Pulmonary artery endothelial cell (primary cell): Measurements from ENCODE around the gene SCAF1. TPM values are rescaled to one million over a fixed set of nuclear protein-coding genes. Genes with fewer than 3 reads are reported as not detected.

Experiments
- DNase-seq: peaks from one replicate; pipeline ENCODE4 v3.0.0-alpha.2; 2011; ENCODE audit warnings: low read depth, low spot score
- total RNA-seq: library from RNA; depleted of rRNA; stranded (reverse); fragments of >200 nt; gene quantifications from 2 replicates; pipeline ENCODE4 v1.2.3, GENCODE V29; 2014

The SCAF1 gene
- total RNA-seq, 1 donor from 2014 or later = 10.7 TPM

DNA sequence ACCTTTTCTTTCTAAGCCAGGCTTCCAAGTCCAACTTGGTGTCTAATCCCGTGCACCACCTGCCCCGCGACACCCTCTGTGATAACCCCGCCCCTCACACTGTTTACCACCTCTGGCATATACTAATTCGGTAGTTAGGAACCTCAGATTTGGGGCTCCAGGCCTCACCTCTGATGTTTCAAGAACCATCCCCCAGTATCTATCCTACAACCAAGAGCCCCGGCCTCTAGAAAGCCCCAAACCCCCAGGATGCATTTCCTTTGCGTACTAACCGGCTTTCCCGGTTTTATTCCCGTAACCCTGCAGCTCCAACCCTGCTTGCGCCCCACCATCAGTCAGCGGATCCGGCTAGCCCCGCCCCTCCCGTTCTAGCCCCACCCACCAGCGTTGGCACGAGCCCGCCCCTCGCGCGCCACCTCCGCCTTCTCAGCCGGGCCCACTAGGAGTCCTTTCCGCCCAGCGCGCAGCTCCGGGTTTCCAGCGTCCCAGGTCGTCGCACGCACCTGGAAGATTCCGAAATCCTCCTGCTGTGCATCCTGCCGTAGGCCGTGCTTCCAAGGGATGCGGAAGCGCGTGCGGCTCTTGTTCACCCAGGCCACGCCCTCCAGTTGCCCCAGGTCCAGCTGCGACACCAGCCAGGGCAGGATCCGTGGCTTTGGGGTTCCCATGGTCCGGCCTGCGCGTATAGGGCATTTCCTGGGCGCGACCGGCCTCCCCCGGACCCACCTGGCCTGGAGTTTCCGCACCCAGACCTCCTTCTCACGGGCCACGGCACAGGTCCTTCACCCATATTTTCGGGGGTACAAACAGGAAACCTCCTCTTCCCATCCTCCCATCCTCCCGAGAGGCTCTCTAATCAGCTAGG is 22.4 kb downstream of the SCAF1 start:
- no peak for DNase-seq

- DNase-seq = no peak
These were observed 23.0 kb downstream of the SCAF1 start for GRCh38 chr19:49665036-49665350.

DNA sequence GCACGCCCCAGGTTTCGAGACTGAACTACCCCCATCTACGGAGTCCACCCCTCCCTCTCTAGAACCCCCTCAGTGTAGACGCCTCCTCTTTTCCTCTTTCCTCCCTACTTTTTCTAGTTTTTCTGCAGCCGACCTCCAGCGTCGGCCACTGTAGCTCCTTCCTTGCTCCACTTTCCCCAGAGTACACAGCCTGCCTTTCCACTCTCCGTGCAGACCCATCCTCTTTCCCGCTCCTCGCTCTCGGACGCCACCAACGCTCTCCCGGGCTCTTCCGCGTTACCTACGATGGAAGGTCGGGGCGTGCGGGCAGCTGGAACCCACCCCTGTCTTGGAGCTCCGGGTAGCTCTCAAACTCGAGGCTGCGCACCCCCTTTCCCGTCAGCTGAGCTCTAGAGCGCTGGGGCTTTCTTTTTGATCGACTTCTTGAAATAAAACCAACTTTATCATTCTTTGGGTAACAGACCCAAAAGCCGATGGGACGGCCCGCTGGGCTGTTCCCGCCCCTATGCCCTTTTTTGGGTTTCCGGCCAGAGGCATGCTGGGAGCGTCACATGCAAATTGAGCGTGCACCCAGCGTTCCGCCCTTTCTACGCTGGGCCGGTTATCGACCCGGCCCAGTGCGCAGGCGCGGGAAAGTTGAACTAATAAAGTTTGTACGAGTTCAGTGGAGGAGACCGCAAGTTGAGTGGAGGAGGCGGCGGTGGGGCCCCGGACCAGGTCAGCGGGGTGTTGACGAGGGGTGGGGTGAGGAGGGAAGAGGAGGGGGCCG is 23.5 kb downstream of the SCAF1 start, which contains the start of the genes BCL2L12 and IRF3:
BCL2L12 (plus strand) TSS at position 583 of the 769 bp plus-strand sequence. CDS start 760 bp downstream, outside the sequence.
IRF3 (minus strand) TSS at position 507 of the 769 bp plus-strand sequence. CDS start 1,019 bp downstream, outside the sequence.
- peak; percentile 81 for DNase-seq

DNA sequence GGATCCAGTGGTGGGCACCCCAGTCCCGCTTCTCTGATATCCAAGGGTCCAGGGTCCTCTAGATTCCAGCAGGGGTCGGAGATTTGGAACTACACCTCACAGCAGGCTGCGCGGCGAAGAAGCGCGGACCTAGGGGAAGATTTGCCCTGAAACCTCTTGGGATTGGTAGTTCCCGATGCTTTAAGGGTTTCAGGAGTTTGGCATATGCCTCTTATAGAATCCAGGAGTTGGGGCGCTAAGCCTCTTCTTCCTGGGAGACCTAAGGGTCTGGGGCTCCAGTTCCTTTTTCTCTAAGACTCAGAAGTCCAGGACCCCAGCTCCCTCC is 24.1 kb downstream of the SCAF1 start:
- no peak for DNase-seq

DNA sequence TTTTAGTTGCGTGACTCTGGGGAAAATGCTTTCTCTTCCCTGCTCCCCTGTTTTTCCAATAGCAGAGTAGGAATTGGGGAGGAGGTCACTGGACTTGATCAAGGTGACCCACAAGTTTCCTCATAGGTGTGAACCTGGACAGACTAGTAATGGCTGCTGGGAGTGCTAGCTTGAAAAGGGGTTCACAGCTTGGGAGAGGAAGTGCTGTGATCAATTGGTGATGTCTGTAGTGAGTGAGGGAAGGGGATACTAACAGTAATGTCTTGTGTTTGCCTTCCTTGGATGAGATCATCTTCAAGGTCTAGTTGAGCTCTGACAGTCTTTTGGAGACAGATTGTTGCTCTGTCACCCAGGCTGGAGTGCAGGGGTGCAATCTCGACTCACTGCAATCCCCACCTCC is 25.5 kb downstream of the SCAF1 start:
- no peak for DNase-seq

- DNase-seq = no peak
These were observed 27.5 kb downstream of the SCAF1 start for GRCh38 chr19:49669516-49669915.

- no peak for DNase-seq
These were observed 30.3 kb downstream of the SCAF1 start for GRCh38 chr19:49672131-49672919.

GRCh38 chr19:49676136-49676783 is 34.3 kb downstream of the SCAF1 start:
- peak; percentile 83 for DNase-seq

- DNase-seq = peak; percentile 100
These were observed 34.8 kb downstream of the SCAF1 start for GRCh38 chr19:49676784-49677230.

DNA sequence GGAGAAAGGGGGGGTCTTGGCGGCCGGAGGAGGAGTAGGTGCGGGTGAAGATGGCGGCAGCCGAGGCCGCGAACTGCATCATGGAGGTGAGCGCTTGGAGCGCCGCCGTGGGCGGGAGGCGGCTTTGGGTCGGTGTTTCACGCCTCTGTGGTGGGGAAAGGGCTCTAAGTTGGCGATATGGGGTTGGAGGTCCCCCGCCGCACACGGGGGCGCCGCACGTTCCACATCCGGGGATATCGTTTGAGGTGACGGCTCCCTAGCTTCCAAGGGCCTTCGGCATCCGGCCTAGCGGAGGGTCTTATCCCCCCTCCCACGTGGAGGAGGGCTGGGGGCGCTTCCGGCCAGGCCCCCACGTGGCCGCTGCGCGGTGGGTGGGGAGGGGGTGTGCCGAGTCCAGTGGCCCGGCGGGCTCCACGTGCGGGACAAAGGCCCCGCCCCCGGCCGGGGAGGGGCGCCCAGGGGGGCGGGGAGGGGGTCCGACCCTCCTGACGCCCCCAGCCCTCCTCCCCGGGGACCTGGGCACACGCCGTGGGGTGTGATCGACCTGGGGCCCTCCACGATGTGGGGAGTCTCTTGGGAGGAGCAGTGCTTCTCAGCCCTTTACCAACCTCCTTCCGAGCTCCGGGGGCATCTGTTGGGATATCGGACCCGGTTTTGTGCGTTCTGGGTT is 35.4 kb downstream of the SCAF1 start, which contains the start of gene PRMT1:
PRMT1 (plus strand) TSS at position 41 of the 670 bp plus-strand sequence; CDS start at position 51, 10 bp downstream.
- DNase-seq = no peak

DNA sequence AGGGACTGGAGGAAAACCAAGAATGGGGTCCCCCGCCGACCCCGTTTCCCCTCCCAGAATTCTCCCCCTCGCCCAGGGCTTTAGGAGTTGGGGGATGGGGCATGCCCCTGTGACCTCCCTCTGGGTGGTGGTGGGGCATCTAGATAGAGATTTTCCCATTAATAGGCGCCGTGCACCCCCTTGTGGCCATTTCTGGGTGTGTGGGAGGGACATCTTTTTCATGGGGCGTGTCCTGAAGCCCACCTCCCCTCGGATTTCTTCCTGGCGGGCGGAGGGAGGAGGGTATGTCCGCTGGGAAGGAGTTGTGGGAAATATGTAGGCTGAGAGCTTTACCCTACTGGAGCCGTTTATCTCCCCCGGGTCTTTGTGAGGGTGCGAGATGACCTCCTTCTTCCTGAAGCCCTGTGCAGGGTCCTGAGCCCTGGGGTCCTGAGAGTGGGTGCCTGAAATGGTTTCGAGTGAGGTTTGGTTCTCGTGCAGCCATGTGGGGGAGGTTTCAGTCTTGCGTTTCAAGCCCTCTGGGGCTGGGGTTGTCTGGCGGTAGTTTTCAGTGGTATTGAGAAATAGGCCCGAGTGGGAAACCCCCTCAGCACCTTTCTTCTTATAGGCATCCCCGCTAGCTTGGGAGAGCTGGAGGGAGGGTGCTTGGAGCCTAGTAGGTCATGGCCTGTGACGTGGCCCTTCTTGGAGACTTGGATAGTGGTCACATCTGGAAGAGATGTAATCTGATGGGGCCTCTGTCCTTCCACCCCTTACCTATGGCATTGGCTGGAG is 36.1 kb downstream of the SCAF1 start:
- DNase-seq = no peak

- DNase-seq = no peak
These were observed 37.2 kb downstream of the SCAF1 start for GRCh38 chr19:49678985-49679770.

DNA sequence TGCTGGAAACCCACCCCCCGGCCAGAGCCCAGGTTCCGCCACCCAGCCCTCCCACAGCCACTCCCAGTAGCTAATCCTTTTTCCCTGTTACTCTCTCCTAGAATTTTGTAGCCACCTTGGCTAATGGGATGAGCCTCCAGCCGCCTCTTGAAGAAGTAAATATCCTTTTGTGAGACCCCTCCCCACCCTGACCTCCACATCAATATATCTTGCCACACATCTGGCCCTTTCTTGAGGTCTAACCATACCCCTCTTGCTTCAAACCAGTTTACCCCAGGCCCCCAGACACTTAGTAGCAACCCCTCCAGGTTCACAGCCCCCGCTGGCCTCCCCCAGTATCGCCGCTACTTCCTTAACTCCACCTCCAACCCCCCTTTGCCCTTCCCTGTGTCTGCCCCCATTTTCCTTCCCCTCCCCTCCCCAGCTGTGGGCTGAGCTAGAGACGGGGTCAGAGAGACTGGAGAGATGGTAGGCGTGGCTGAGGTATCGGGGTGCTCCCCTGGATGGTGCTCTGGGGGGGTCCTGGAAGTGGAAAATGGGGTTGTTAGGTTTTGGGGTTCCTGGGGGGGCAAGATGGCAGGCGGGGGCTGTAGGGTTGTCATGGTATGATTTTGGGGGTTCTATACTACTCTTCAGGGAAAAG is 37.9 kb downstream of the SCAF1 start:
- DNase-seq = no peak

- no peak for DNase-seq
These were observed 38.7 kb downstream of the SCAF1 start for GRCh38 chr19:49680421-49681351.

DNA sequence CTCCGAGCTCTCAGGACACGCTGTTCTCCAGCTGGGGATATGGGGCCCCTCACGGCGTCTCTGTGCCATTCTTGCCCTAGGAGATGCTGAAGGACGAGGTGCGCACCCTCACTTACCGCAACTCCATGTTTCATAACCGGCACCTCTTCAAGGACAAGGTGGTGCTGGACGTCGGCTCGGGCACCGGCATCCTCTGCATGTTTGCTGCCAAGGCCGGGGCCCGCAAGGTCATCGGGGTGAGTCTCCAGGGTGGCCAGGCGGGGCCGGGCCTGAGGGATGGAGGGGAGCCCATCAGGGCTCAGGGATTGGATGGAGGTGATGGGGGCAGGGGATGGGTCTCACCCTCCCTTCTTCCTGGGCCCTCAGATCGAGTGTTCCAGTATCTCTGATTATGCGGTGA is 39.8 kb downstream of the SCAF1 start:
- no peak for DNase-seq

GRCh38 chr19:49682274-49682673 is 40.3 kb downstream of the SCAF1 start:
- DNase-seq = no peak

DNA sequence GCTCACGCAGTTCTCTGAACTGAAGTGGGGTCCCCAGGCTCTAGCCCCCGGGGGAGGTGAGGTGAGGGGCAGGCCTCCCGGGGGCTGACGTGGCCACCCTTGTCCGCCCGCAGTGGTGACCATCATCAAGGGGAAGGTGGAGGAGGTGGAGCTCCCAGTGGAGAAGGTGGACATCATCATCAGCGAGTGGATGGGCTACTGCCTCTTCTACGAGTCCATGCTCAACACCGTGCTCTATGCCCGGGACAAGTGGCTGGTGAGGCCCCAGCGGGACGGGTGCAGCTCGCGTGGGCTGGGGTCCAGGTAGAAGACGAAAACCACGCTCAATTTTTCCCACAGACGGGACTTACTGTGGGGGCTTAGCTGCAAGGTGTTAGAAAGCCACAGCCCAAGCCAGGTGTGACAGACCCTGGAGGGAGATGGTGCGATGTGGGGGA is 41.8 kb downstream of the SCAF1 start:
- DNase-seq = no peak
